HCT116 (cell line): ENCODE measurements around the gene MYH6. TPM values are rescaled to one million over a fixed set of nuclear protein-coding genes. Genes with fewer than 3 reads are reported as not detected.

ENCODE experiments used
- ATAC-seq: fragments of 200-7000 bp; cut with Tn5 transposase; 2 replicates; pipeline ENCODE4 v1.9.1; 2020; ENCODE audit warnings: mild to moderate bottlenecking, moderate library complexity
- BruUV-seq: library from RNA; stranded (reverse); fragments of 400-500 nt; replicated peaks from 2 replicates; lab custom pipeline; 2021; lab: Mats Ljungman, UMichigan
- CTCF ChIA-PET: fragments of 300-600 bp; sonication (Branson Sonifier 250); formaldehyde crosslinking; loops from one replicate; lab custom pipeline; 2021; ENCODE audit warnings: antibody characterized with exemption; lab: Charles Lee
- POLR2A ChIA-PET: fragments of 300-600, 350-600 bp; sonication (Branson Sonifier 250); formaldehyde crosslinking; loops from one replicate; lab custom pipeline; 2021; ENCODE audit warnings: antibody characterized with exemption; lab: Charles Lee
- RAD21 ChIA-PET, 2 experiments: fragments of 300-600 bp; sonication (Branson Sonifier 250); formaldehyde crosslinking; loops; one replicate each; lab custom pipeline; 2023; ENCODE audit warnings: low total read pairs in 2 of 2; ENCODE audit not compliant: uncharacterized antibody in 2 of 2, unreplicated experiment in 2 of 2, low non-redundant PET in 1 of 2; lab: Charles Lee
- DNase-seq: peaks from one replicate; pipeline ENCODE4 v3.0.0-alpha.2; 2010; ENCODE audit warnings: low read depth, low spot score
- H2AFZ ChIP-seq: fragments of 200-600 bp; shearing (Covaris generic), sonication (generic); 2 replicates; pipeline ENCODE4 v1.6.1; 2017; ENCODE audit warnings: low read depth, mixed run types, mixed read lengths, antibody characterized with exemption, low read length; ENCODE audit not compliant: poor library complexity, severe bottlenecking
- H3K27ac ChIP-seq: 2 replicates; pipeline ENCODE4 v1.5.1; 2012; ENCODE audit warnings: low read depth, low read length
- H3K27me3 ChIP-seq: fragments of 200-600 bp; sonication (generic); 2 replicates; pipeline ENCODE4 v1.6.1; 2016; ENCODE audit warnings: mixed run types, low read length, mixed read lengths; ENCODE audit not compliant: insufficient read depth
- H3K36me3 ChIP-seq, 2 experiments: fragments of 200-500 bp in 1 of 2; fragments of 200-600 bp in 1 of 2; sonication (Bioruptor generic) in 1 of 2; sonication (generic) in 1 of 2; 2 replicates each; pipeline versions ENCODE4 v1.5.1 to v1.6.1; 2014 to 2016; ENCODE audit warnings: low read length in 2 of 2, inconsistent platforms in 1 of 2, mixed read lengths in 1 of 2, mixed run types in 1 of 2; ENCODE audit not compliant: insufficient read depth in 2 of 2, control insufficient read depth in 1 of 2
- H3K4me1 ChIP-seq, 2 experiments: fragments of 200-600 bp in 1 of 2; sonication (generic) in 1 of 2; 2 replicates each; pipeline versions ENCODE4 v1.5.1 to v1.6.1; 2012 to 2017; ENCODE audit warnings: low read length in 2 of 2, inconsistent platforms in 1 of 2, mild to moderate bottlenecking in 1 of 2, mixed read lengths in 1 of 2, mixed run types in 1 of 2, moderate library complexity in 1 of 2; ENCODE audit not compliant: insufficient read depth in 2 of 2, control insufficient read depth in 1 of 2
- H3K4me2 ChIP-seq: fragments of 200-600 bp; sonication (generic); 2 replicates; pipeline ENCODE4 v1.6.1; 2017; ENCODE audit warnings: mixed run types, low read length, mixed read lengths
- H3K4me3 ChIP-seq, 2 experiments: fragments of 200-600 bp in 1 of 2; sonication (generic) in 1 of 2; replicated peaks in 1 of 2; 2 replicates each; pipeline ENCODE4 v1.5.1; 2011 to 2016; ENCODE audit warnings: low read length in 2 of 2, control low read depth in 1 of 2, low read depth in 1 of 2, mild to moderate bottlenecking in 1 of 2, mixed read lengths in 1 of 2, mixed run types in 1 of 2
- H3K79me2 ChIP-seq: fragments of 200-600 bp; sonication (generic); 2 replicates; pipeline ENCODE4 v1.6.1; 2017; ENCODE audit warnings: mild to moderate bottlenecking, mixed run types, low read length, moderate library complexity, mixed read lengths; ENCODE audit not compliant: insufficient read depth
- H3K9ac ChIP-seq: fragments of 200-600 bp; sonication (generic); 2 replicates; pipeline ENCODE4 v1.6.1; 2016; ENCODE audit warnings: low read length, mixed read lengths
- H3K9me2 ChIP-seq: fragments of 200-600 bp; sonication (generic), shearing (Covaris generic); 2 replicates; pipeline ENCODE4 v1.6.1; 2017; ENCODE audit warnings: mixed run types, mild to moderate bottlenecking, moderate library complexity; ENCODE audit not compliant: insufficient read depth
- H3K9me3 ChIP-seq, 2 experiments: fragments of 200-500 bp in 1 of 2; fragments of 200-600 bp in 1 of 2; sonication (Bioruptor generic) in 1 of 2; sonication (generic) in 1 of 2; 2 replicates each; pipeline ENCODE4 v1.6.1; 2014 to 2017; ENCODE audit warnings: low read length in 2 of 2, mixed read lengths in 2 of 2, inconsistent platforms in 1 of 2, low read depth in 1 of 2, mild to moderate bottlenecking in 1 of 2, mixed run types in 1 of 2, moderate library complexity in 1 of 2; ENCODE audit not compliant: control insufficient read depth in 1 of 2, insufficient read depth in 1 of 2
- H4K20me1 ChIP-seq: fragments of 200-600 bp; sonication (generic), shearing (Covaris generic); 2 replicates; pipeline ENCODE4 v1.6.1; 2017; ENCODE audit warnings: mixed run types, mild to moderate bottlenecking, moderate library complexity; ENCODE audit not compliant: insufficient read depth
- EZH2phosphoT487 ChIP-seq: fragments of 200-600 bp; IDR thresholded peaks from 2 replicates; pipeline ENCODE4 v1.6.1; 2018; ENCODE audit warnings: antibody characterized with exemption, borderline replicate concordance
- FOSL1 ChIP-seq: IDR thresholded peaks from 2 replicates; pipeline ENCODE4 v1.6.1; 2012; ENCODE audit warnings: low read depth
- YY1 ChIP-seq: IDR thresholded peaks from 2 replicates; pipeline ENCODE4 v1.6.1; 2011; ENCODE audit warnings: low read length, low read depth, moderate library complexity, mild to moderate bottlenecking; ENCODE audit not compliant: insufficient replicate concordance; ENCODE audit errors: extremely low read depth
- ZFX ChIP-seq: fragments of 450-650 bp; IDR thresholded peaks from 2 replicates; pipeline ENCODE4 v1.6.1; 2017
- intact Hi-C: fragments of 100-400 bp; cut with micrococcal nuclease; formaldehyde crosslinking; loops from 2 replicates; pipeline ENCODE4 v1.10.0; 2022
- total RNA-seq: library from RNA; stranded (reverse); gene quantifications from one replicate; pipeline ENCODE4 v1.2.1, GENCODE V29; 2021; ENCODE audit not compliant: unreplicated experiment
- TF ChIP-seq, protein P1 (sequence below): IDR thresholded peaks from 2 replicates; pipeline ENCODE4 v1.6.1; 2012; ENCODE audit warnings: low read depth
- TF ChIP-seq, protein P2 (sequence below): IDR thresholded peaks from 2 replicates; pipeline ENCODE4 v1.6.1; 2012

The MYH6 gene
- total RNA-seq, 1 experiment from 2014 or later, result not detected

GRCh38 chr14:23452237-23452636 lies 44.2 kb upstream of the MYH6 start (continued):
- TF ChIP-seq, protein P1, sequence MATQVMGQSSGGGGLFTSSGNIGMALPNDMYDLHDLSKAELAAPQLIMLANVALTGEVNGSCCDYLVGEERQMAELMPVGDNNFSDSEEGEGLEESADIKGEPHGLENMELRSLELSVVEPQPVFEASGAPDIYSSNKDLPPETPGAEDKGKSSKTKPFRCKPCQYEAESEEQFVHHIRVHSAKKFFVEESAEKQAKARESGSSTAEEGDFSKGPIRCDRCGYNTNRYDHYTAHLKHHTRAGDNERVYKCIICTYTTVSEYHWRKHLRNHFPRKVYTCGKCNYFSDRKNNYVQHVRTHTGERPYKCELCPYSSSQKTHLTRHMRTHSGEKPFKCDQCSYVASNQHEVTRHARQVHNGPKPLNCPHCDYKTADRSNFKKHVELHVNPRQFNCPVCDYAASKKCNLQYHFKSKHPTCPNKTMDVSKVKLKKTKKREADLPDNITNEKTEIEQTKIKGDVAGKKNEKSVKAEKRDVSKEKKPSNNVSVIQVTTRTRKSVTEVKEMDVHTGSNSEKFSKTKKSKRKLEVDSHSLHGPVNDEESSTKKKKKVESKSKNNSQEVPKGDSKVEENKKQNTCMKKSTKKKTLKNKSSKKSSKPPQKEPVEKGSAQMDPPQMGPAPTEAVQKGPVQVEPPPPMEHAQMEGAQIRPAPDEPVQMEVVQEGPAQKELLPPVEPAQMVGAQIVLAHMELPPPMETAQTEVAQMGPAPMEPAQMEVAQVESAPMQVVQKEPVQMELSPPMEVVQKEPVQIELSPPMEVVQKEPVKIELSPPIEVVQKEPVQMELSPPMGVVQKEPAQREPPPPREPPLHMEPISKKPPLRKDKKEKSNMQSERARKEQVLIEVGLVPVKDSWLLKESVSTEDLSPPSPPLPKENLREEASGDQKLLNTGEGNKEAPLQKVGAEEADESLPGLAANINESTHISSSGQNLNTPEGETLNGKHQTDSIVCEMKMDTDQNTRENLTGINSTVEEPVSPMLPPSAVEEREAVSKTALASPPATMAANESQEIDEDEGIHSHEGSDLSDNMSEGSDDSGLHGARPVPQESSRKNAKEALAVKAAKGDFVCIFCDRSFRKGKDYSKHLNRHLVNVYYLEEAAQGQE, result no peak
- TF ChIP-seq FOSL1 (no peak), YY1 (no peak), EZH2phosphoT487 (no peak)
- TF ChIP-seq, all 23 proteins: peak for 0

DNA sequence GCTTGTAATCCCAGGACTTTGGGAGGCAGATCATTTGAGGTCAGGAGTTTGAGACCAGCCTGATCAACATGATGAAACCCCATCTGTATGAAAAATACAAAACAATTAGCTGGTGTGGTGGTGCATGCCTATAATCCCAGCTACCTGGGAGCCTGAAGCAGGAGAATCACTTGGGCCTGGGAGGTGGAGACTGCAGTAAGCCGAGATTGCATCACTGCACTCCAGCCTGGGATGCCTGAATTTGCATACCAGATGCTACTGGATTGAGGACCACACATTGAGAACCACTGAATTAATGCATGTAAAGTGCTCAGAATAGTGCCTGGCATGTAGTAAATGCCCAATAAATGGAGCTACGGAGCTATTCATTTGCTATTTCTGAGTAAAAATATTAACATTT lies 42.3 kb upstream of the MYH6 start:
- ChIA-PET CTCF (no interaction called here), RAD21 (no interaction called here), POLR2A (no interaction called here)
- Histone ChIP-seq H3K9ac (no peak overlapping the region), H3K4me2 (no peak overlapping the region), H3K27me3 (no peaks in the 10 kb centered on the region), H3K9me3 (no peaks in the 10 kb centered on the region), H2AFZ (no peak overlapping the region), H3K4me3 (no peak overlapping the region), H3K79me2 (no peaks in the 10 kb centered on the region), H3K36me3 (no peaks in the 10 kb centered on the region), H3K4me1 (no peaks in the 10 kb centered on the region), H3K27ac (no peak overlapping the region), H4K20me1 (no peaks in the 10 kb centered on the region), H3K9me2 (no peaks in the 10 kb centered on the region)
- TF ChIP-seq, protein P2, sequence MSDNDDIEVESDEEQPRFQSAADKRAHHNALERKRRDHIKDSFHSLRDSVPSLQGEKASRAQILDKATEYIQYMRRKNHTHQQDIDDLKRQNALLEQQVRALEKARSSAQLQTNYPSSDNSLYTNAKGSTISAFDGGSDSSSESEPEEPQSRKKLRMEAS, result no peak
- TF ChIP-seq FOSL1, result no peak
- TF ChIP-seq ZFX, result no peak
- ATAC-seq, result no peak
- no peak for DNase-seq
- intact Hi-C loops, result no loop called here
- no TSS peak for BruUV-seq
